K562 (cell line): ENCODE measurements around the gene SSTR5. TPM values are rescaled to one million over a fixed set of nuclear protein-coding genes. Genes with fewer than 3 reads are reported as not detected.

Experiments
- ATAC-seq: fragments of 200-7000 bp; cut with Tn5 transposase; 3 replicates; pipeline ENCODE4 v1.9.1; 2020; ENCODE audit warnings: moderate library complexity
- BruUV-seq: library from RNA; stranded (reverse); fragments of 400-500 nt; replicated peaks from 2 replicates; lab custom pipeline; 2021; lab: Mats Ljungman, UMichigan
- CTCF ChIA-PET: fragments of 300-600 bp; formaldehyde crosslinking; extraction: SDS; loops from one replicate; lab custom pipeline; 2021; ENCODE audit warnings: low intra/inter-chr PET ratio; lab: Yijun Ruan, JAX
- POLR2A ChIA-PET: fragments of 300-600, 350-650 bp; sonication (Branson Sonifier 250); formaldehyde crosslinking; extraction: SDS; loops from one replicate; lab custom pipeline; 2021; ENCODE audit warnings: antibody characterized with exemption, inconsistent platforms; lab: Yijun Ruan, JAX
- DNase-seq, 4 experiments: peaks; one replicate each; pipeline versions ENCODE4 v3.0.0 to v3.0.0-alpha.2; 2011 to 2018; ENCODE audit warnings: low spot score in 3 of 4, mixed read lengths in 3 of 4; ENCODE audit errors: extremely low read depth in 1 of 4
- FAIRE-seq: peaks from 2 replicates; lab custom pipeline; 2011; peaks lifted over from hg19 to GRCh38; lab: Jason Lieb, UNC
- H2AFZ ChIP-seq: 2 replicates; pipeline ENCODE4 v1.6.0; 2011; ENCODE audit warnings: low read depth, low read length, control low read depth, inconsistent platforms
- H3K27ac ChIP-seq: fragments of 200-600 bp; 3 replicates; pipeline ENCODE4 v1.8.0; 2011; ENCODE audit warnings: low read depth, mild to moderate bottlenecking, control low read depth, inconsistent platforms, low read length, moderate library complexity, mixed read lengths; ENCODE audit errors: extremely low read depth
- H3K27me3 ChIP-seq, 2 experiments: fragments of 300-600 bp in 1 of 2; 2 replicates in 1 of 2; 3 replicates in 1 of 2; pipeline versions ENCODE4 v1.6.0 to v1.8.0; 2011; ENCODE audit warnings: inconsistent platforms in 2 of 2, low read length in 2 of 2, mild to moderate bottlenecking in 1 of 2, mixed read lengths in 1 of 2, moderate library complexity in 1 of 2; ENCODE audit not compliant: control insufficient read depth in 2 of 2, insufficient read depth in 2 of 2
- H3K36me3 ChIP-seq: fragments of 300-600 bp; 3 replicates; pipeline ENCODE4 v1.8.0; 2011; ENCODE audit warnings: mild to moderate bottlenecking, low read length, inconsistent platforms; ENCODE audit not compliant: control insufficient read depth, insufficient read depth
- H3K4me1 ChIP-seq, 2 experiments: fragments of 200-600 bp in 1 of 2; replicated peaks in 1 of 2; 2 replicates in 1 of 2; 3 replicates in 1 of 2; pipeline versions ENCODE4 v1.5.1 to v1.8.0; 2011; ENCODE audit warnings: inconsistent platforms in 2 of 2, low read length in 2 of 2, mild to moderate bottlenecking in 1 of 2, mixed read lengths in 1 of 2, moderate library complexity in 1 of 2; ENCODE audit not compliant: control insufficient read depth in 2 of 2, insufficient read depth in 2 of 2
- H3K4me2 ChIP-seq: 2 replicates; pipeline ENCODE4 v1.6.1; 2011; ENCODE audit warnings: low read length, control low read depth, inconsistent platforms, mixed read lengths; ENCODE audit not compliant: insufficient read depth
- H3K4me3 ChIP-seq: fragments of 200-600 bp; sonication (generic), shearing (Covaris generic); 2 replicates; pipeline ENCODE4 v1.5.1; 2016; ENCODE audit warnings: control low read depth, inconsistent platforms
- H3K79me2 ChIP-seq: fragments of 200-600 bp; 3 replicates; pipeline ENCODE4 v1.8.0; 2011; ENCODE audit warnings: low read length, inconsistent platforms; ENCODE audit not compliant: control insufficient read depth, insufficient read depth
- H3K9ac ChIP-seq, 2 experiments: 2 replicates each; pipeline versions ENCODE4 v1.6.0 to v1.6.1; 2011; ENCODE audit warnings: low read depth in 2 of 2, low read length in 2 of 2, control low read depth in 1 of 2, inconsistent platforms in 1 of 2, mild to moderate bottlenecking in 1 of 2, mixed read lengths in 1 of 2; ENCODE audit not compliant: insufficient read depth in 1 of 2
- H3K9me1 ChIP-seq: one replicate; pipeline ENCODE4 v1.6.0; 2011; ENCODE audit warnings: inconsistent platforms, mild to moderate bottlenecking, low read length, moderate library complexity; ENCODE audit not compliant: control insufficient read depth, insufficient read depth
- H3K9me3 ChIP-seq: replicated peaks from 2 replicates; pipeline ENCODE4 v1.5.1; 2011; ENCODE audit warnings: low read depth, low read length, inconsistent platforms; ENCODE audit not compliant: control insufficient read depth, insufficient read depth
- H4K20me1 ChIP-seq: replicated peaks from 2 replicates; pipeline ENCODE4 v1.6.1; 2011; ENCODE audit warnings: low read length, inconsistent platforms, mixed read lengths; ENCODE audit not compliant: control insufficient read depth, insufficient read depth
- BCLAF1 ChIP-seq, 2 experiments: fragments of 450-650 bp in 1 of 2; IDR thresholded peaks; 2 replicates each; pipeline ENCODE4 v1.6.1; 2011 to 2017; ENCODE audit warnings: low read depth in 2 of 2, antibody characterized with exemption in 1 of 2, borderline replicate concordance in 1 of 2, low read length in 1 of 2, mild to moderate bottlenecking in 1 of 2, mixed read lengths in 1 of 2; ENCODE audit not compliant: control insufficient read depth in 1 of 2
- NFE2L1 ChIP-seq: fragments of 450-650 bp; IDR thresholded peaks from 2 replicates; pipeline ENCODE4 v1.6.1; 2016; ENCODE audit warnings: missing genetic modification characterization, low read depth, mild to moderate bottlenecking, missing compliant biosample characterization, moderate library complexity, borderline replicate concordance
- PCBP2 ChIP-seq: fragments of 200-400 bp; formaldehyde crosslinking; IDR thresholded peaks from 2 replicates; pipeline ENCODE4 v1.6.1; 2018; ENCODE audit warnings: low read length, low read depth, mild to moderate bottlenecking, moderate library complexity; ENCODE audit not compliant: poor library complexity, severe bottlenecking
- PRPF4 ChIP-seq: fragments of 200-400 bp; formaldehyde crosslinking; IDR thresholded peaks from one replicate; pipeline ENCODE4 v1.6.1; 2017; ENCODE audit warnings: low read length, low read depth, mild to moderate bottlenecking; ENCODE audit not compliant: insufficient read depth, poor library complexity, severe bottlenecking
- SIN3B ChIP-seq: fragments of 450-650 bp; IDR thresholded peaks from 2 replicates; pipeline ENCODE4 v1.6.1; 2017; ENCODE audit warnings: low read depth, mild to moderate bottlenecking, moderate library complexity
- TFAP4 ChIP-seq: sonication (generic); formaldehyde crosslinking; IDR thresholded peaks from 2 replicates; pipeline ENCODE4 v1.8.0; 2022; ENCODE audit warnings: missing genetic modification reagents, mild to moderate bottlenecking, moderate library complexity, borderline replicate concordance
- ZNF184 ChIP-seq: sonication (generic); formaldehyde crosslinking; IDR thresholded peaks from 2 replicates; pipeline ENCODE4 v1.5.0; 2020; ENCODE audit warnings: missing genetic modification reagents
- WGBS: fragments of 100-300 bp; shearing (Covaris generic); methylation state at CpG from one replicate; pipeline ENCODE4 v1.1.6; 2016; ENCODE audit warnings: low coverage, mixed read lengths; ENCODE audit not compliant: insufficient coverage; ENCODE audit errors: missing lambda C conversion rate; 5-methylcytosine and 5-hydroxymethylcytosine counted together
- in situ Hi-C: fragments of 300-500 bp; cut with MboI; formaldehyde crosslinking; loops from 4 replicates; pipeline ENCODE4 v1.15.0; 2018; ENCODE audit warnings: inconsistent platforms, mixed read lengths
- intact Hi-C: fragments of 100-400 bp; cut with micrococcal nuclease; formaldehyde crosslinking; loops from 2 replicates; pipeline ENCODE4 v1.14.2; 2022
- polyA plus RNA-seq, 8 experiments: library from polyadenylated mRNA; depleted of rRNA in 4 of 8; stranded (reverse) in 5 of 8; unstranded in 3 of 8; fragments of >200 nt; fragmentation: Nextera tagmentation in 2 of 8; fragmentation: Illumina TruSeq in 1 of 8; extraction: Ambion mirVana in 2 of 8; extraction: Trizol in 1 of 8; gene quantifications; 2 replicates each; pipeline versions ENCODE4 v1.2.1 to v1.2.3, GENCODE V29; 2011 to 2014; ENCODE audit warnings: inconsistent platforms in 1 of 8, missing spikeins in 1 of 8
- total RNA-seq, 7 experiments: library from RNA; depleted of rRNA in 6 of 7; stranded (reverse); fragments of >200 nt in 6 of 7; fragmentation: Illumina TruSeq in 2 of 7; extraction: Trizol in 2 of 7; gene quantifications; 2 replicates each; pipeline versions ENCODE4 v1.2.1 to v1.2.3, GENCODE V29; 2011 to 2021; ENCODE audit warnings: low replicate concordance in 1 of 7

The SSTR5 gene
- total and polyA plus RNA-seq, 9 of the 15 experiments (the other 6 are each of a cell fraction or from before 2014, with no cell fraction given) = not detected

GRCh38 chr16:1036726-1037393 lies 35.7 kb upstream of the SSTR5 start:
- DNase-seq (no peak), FAIRE-seq (no peak), ATAC-seq (no peak)
- ChIA-PET POLR2A (no interaction called here), CTCF (interaction anchor here (0.5 kb wide), 1 partner anchor 63 kb away, joined by 4 read pairs; no protein-coding TSS in a partner anchor)
- H3K9me1 ChIP-seq = no peaks in the 10 kb centered on the region
- H4K20me1 ChIP-seq = peaks cover 10% of the 10 kb centered on the region; the same call in 1 of the 2 replicates
- H3K27me3 ChIP-seq = peaks cover 7 to 39% of the 10 kb centered on the region in 2 experiments; a peak in 3 of 5 replicates
- no peak overlapping the region for H3K4me3 ChIP-seq
- WGBS = 2% methylated on average over 15 of the region's 21 CpGs
- H3K79me2 ChIP-seq = no peaks in the 10 kb centered on the region
- H3K9me3 ChIP-seq = 0 out of 2 replicates have a peak, but pooled peaks cover 2% of the 10 kb centered on the region
- no TSS peak for BruUV-seq
- peaks cover 0 to 20% of the 10 kb centered on the region in 2 experiments; a peak in 1 of 5 replicates for H3K4me1 ChIP-seq
- in situ Hi-C loops (no loop called here), intact Hi-C loops (no loop called here)
- H2AFZ ChIP-seq = no peak overlapping the region
- no peaks in the 10 kb centered on the region for H3K36me3 ChIP-seq
- H3K4me2 ChIP-seq = no peak overlapping the region
- no peak for TF ChIP-seq ZNF184 (CRISPR knock-in tag)
- TF ChIP-seq PCBP2 = no peak
- peak; percentile 53; the same call in 1 of the 2 replicates for TF ChIP-seq TFAP4 (CRISPR knock-in tag)
- TF ChIP-seq NFE2L1 (tag) = no peak
- no peak for TF ChIP-seq BCLAF1 (IDR thresholded peaks at IDR 0.05; ENCODE audit: borderline replicate concordance in 1 of 2, control insufficient read depth in 1 of 2, low read depth in 2 of 2, low read length in 1 of 2)
- TF ChIP-seq SIN3B = no peak
- TF ChIP-seq PRPF4 = no peak
- H3K9ac ChIP-seq = no peak overlapping the region
- H3K27ac ChIP-seq = no peak overlapping the region
